HEK293T (cell line): ENCODE results near the gene CCL24.
"Not testable (repeated sequence)": the region's sequence is repeated elsewhere in the genome, so short reads cannot be mapped to it uniquely, and the experiment has no call there.

Source experiments
- CTCF ChIA-PET: fragments of 350-600 bp; formaldehyde crosslinking; extraction: SDS; loops from one replicate; lab custom pipeline; 2021; ENCODE audit warnings: antibody characterized with exemption, inconsistent platforms; lab: Yijun Ruan, JAX
- POLR2A ChIA-PET: fragments of 350-600 bp; formaldehyde crosslinking; extraction: SDS; loops from one replicate; lab custom pipeline; 2020; ENCODE audit warnings: antibody characterized with exemption, inconsistent platforms; lab: Yijun Ruan, JAX
- DNase-seq: peaks from one replicate; pipeline ENCODE4 v3.0.0; 2012; ENCODE audit warnings: mixed read lengths; ENCODE audit errors: extremely low spot score
- ARNT ChIP-seq: fragments of 450-650 bp; IDR thresholded peaks from 2 replicates; pipeline ENCODE4 v1.6.1; 2017; ENCODE audit warnings: mild to moderate bottlenecking
- BHLHE40 ChIP-seq: fragments of 450-650 bp; IDR thresholded peaks from 2 replicates; pipeline ENCODE4 v1.6.1; 2016; ENCODE audit warnings: mild to moderate bottlenecking, moderate library complexity, borderline replicate concordance
- CTBP1 ChIP-seq: fragments of 450-650 bp; IDR thresholded peaks from 2 replicates; pipeline ENCODE4 v1.6.1; 2016; ENCODE audit warnings: borderline replicate concordance
- ELF4 ChIP-seq: fragments of 450-650 bp; IDR thresholded peaks from 2 replicates; pipeline ENCODE4 v1.6.1; 2017; ENCODE audit warnings: antibody characterized with exemption
- FOXA1 ChIP-seq: fragments of 450-650 bp; IDR thresholded peaks from 2 replicates; pipeline ENCODE4 v1.6.1; 2016; ENCODE audit warnings: mild to moderate bottlenecking
- FOXK2 ChIP-seq: fragments of 450-650 bp; IDR thresholded peaks from 2 replicates; pipeline ENCODE4 v1.6.1; 2016; ENCODE audit warnings: mild to moderate bottlenecking
- FOXM1 ChIP-seq: fragments of 450-650 bp; IDR thresholded peaks from 2 replicates; pipeline ENCODE4 v1.6.1; 2017; ENCODE audit warnings: mild to moderate bottlenecking, borderline replicate concordance
- HDGF ChIP-seq: fragments of 450-650 bp; IDR thresholded peaks from 2 replicates; pipeline ENCODE4 v1.6.1; 2017; ENCODE audit warnings: antibody characterized with exemption, borderline replicate concordance
- L3MBTL2 ChIP-seq: fragments of 450-650 bp; conservative IDR thresholded peaks from 2 replicates; pipeline ENCODE4 v1.6.1; 2016; ENCODE audit warnings: mild to moderate bottlenecking
- LEF1 ChIP-seq: fragments of 450-650 bp; IDR thresholded peaks from 2 replicates; pipeline ENCODE4 v1.6.1; 2017; ENCODE audit warnings: mild to moderate bottlenecking, borderline replicate concordance
- NFRKB ChIP-seq: fragments of 450-650 bp; IDR thresholded peaks from 2 replicates; pipeline ENCODE4 v1.6.1; 2016; ENCODE audit warnings: mild to moderate bottlenecking, moderate library complexity
- PKNOX1 ChIP-seq: fragments of 450-650 bp; IDR thresholded peaks from 2 replicates; pipeline ENCODE4 v1.6.1; 2016
- SP1 ChIP-seq: fragments of 450-650 bp; IDR thresholded peaks from 2 replicates; pipeline ENCODE4 v1.6.1; 2017
- SUZ12 ChIP-seq: fragments of 450-650 bp; IDR thresholded peaks from 2 replicates; pipeline ENCODE4 v1.6.1; 2016; ENCODE audit warnings: mild to moderate bottlenecking
- TARDBP ChIP-seq: fragments of 450-650 bp; IDR thresholded peaks from 2 replicates; pipeline ENCODE4 v1.6.1; 2016
- ZNF384 ChIP-seq: fragments of 450-650 bp; IDR thresholded peaks from 2 replicates; pipeline ENCODE4 v1.6.1; 2016

The CCL24 gene

DNA sequence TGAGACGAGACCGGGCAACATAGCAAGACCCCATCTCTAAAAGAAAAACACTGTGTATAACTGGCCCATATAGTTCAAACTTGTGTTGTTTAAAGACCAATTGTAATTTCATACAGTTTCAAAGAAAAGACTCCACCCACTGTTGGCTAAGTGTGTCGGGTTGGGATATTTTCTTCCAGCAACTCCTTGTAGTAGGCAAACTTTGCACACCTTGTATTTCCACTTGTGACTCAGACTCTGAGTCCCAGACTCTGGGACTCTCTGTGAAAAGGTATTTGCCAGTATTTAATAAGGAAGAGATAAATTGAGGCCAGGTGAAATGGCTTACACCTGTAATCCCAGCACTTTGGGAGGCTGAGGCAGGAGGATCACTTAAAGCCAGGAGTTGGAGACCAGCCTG, 36.0 kb upstream of the CCL24 start:
- TF ChIP-seq TARDBP (no peak), FOXA1 (no peak), SUZ12 (no peak), CTBP1 (no peak), PKNOX1 (no peak), ARNT (no peak), FOXK2 (no peak), L3MBTL2 (no peak), HDGF (no peak), SP1 (no peak), ZNF384 (no peak), FOXM1 (no peak), NFRKB (no peak), ELF4 (no peak)
- no peak for DNase-seq
- ChIA-PET POLR2A (no interaction called here), CTCF (no interaction called here)

DNA sequence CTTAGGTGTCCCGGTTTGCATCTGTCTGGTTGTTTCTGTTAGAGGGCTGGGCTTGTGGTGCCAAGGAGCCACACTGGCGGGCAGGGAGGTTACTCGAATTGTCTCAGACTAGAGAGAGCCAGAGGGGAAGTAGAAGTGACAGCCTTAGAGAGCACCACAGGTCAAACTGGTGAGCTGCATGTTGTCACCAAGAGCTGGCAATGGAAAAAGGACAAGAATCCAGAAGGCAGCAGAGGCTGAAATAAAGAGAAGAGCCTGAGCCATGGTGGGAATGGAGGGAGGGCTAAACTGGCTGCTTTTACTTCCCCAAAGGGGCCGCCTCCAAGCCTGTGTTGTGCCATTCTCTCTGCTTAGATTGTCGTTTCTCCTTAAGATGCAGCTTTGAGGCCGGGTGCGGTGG, 34.1 kb upstream of the CCL24 start:
- TF ChIP-seq HDGF (no peak), PKNOX1 (no peak), FOXA1 (no peak), FOXM1 (no peak), CTBP1 (no peak), LEF1 (no peak), BHLHE40 (no peak), ARNT (no peak), ELF4 (no peak), TARDBP (no peak), NFRKB (no peak), SP1 (no peak), FOXK2 (no peak), SUZ12 (no peak), ZNF384 (no peak), L3MBTL2 (no peak)
- ChIA-PET CTCF (no interaction called here), POLR2A (no interaction called here)
- DNase-seq, result no peak

DNA sequence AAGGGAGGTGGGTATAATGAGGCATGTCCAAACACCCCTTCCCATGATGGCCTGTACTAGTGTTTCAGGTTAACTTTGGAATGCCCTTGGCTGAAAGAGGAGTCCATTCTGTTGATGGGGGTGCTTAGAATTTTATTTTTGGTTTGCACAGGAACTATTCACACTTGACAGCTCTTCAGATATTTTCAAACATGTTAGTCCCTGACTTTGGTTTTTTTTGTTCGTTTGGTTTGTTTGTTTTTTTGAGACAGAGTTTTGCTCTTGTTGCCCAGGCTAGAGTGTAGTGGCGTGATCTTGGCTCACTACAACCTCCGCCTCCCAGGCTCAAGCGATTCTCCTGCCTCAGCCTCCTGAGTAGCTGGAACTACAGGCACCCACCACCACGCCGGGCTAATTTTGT, 31.5 kb upstream of the CCL24 start:
- CTCF ChIA-PET, POLR2A ChIA-PET, DNase-seq: not testable (repeated sequence)

DNA sequence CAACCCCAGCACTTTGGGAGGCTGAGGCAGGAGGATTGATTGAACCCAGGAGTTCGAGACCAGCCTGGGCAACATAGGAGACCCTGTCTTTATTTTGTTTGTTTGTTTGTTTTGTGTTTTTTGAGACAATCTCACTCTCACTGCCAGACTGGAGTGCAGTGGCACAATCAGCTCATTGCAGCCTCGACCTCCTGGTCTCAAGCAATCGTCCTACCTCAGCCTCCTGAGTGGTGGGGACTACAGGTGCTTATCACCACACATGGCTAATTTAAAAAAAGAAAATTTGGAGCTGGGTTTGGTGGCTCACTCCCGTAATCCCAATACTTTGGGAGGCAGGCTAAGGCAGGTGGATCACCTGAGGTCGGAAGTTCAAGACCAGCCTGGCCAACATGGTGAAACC, 30.6 kb upstream of the CCL24 start:
- ChIA-PET CTCF (no interaction called here), POLR2A (interaction anchor here (0.6 kb wide), 1 partner anchor 34 kb away, joined by 3 read pairs; the partner anchor contains the start of gene RHBDD2)
- TF ChIP-seq TARDBP (no peak), FOXA1 (no peak), FOXK2 (no peak), LEF1 (no peak), PKNOX1 (no peak), SP1 (no peak), NFRKB (no peak), ELF4 (no peak), CTBP1 (no peak), ARNT (no peak), FOXM1 (no peak), ZNF384 (no peak), BHLHE40 (no peak), HDGF (no peak), SUZ12 (no peak)
- DNase-seq, result no peak

- DNase-seq, result no peak
- TF ChIP-seq FOXM1, result no peak
- TF ChIP-seq ARNT, result no peak
- no peak for TF ChIP-seq L3MBTL2
- TF ChIP-seq ZNF384, result no peak
- no peak for TF ChIP-seq SP1
- TF ChIP-seq CTBP1, result no peak
- no peak for TF ChIP-seq ELF4
- TF ChIP-seq FOXA1, result no peak
- no peak for TF ChIP-seq FOXK2
- TF ChIP-seq PKNOX1, result no peak
- TF ChIP-seq NFRKB, result no peak
- no peak for TF ChIP-seq SUZ12
- no peak for TF ChIP-seq LEF1
- no peak for TF ChIP-seq BHLHE40
- TF ChIP-seq TARDBP, result no peak
- no peak for TF ChIP-seq HDGF
- ChIA-PET POLR2A (no interaction called here), CTCF (no interaction called here)
Observed at GRCh38 chr7:75843613-75844116, 30.1 kb upstream of the CCL24 start.
